Osteocyte (in vitro differentiated cells): ENCODE measurements around the gene TRIM32. TPM values are rescaled to one million over a fixed set of nuclear protein-coding genes. Genes with fewer than 3 reads are reported as not detected.
"Not testable (repeated sequence)": the region's sequence is repeated elsewhere in the genome, so short reads cannot be mapped to it uniquely, and the experiment has no call there.

ENCODE experiments used
- DNase-seq: peaks from one replicate; pipeline ENCODE4 v3.0.0; 2021; ENCODE audit warnings: mixed read lengths; ENCODE audit not compliant: unreplicated experiment; ENCODE audit errors: extremely low spot score
- H3K27ac Mint-ChIP-seq: one replicate; pipeline ENCODE4 v1.8.0; 2021; ENCODE audit warnings: mild to moderate bottlenecking, mixed read lengths; ENCODE audit not compliant: unreplicated experiment
- H3K27me3 Mint-ChIP-seq: one replicate; pipeline ENCODE4 v1.8.0; 2021; ENCODE audit warnings: mixed read lengths; ENCODE audit not compliant: unreplicated experiment
- H3K36me3 Mint-ChIP-seq: one replicate; pipeline ENCODE4 v1.8.0; 2021; ENCODE audit warnings: mixed read lengths; ENCODE audit not compliant: unreplicated experiment
- H3K4me1 Mint-ChIP-seq: one replicate; pipeline ENCODE4 v1.8.0; 2021; ENCODE audit warnings: mixed read lengths; ENCODE audit not compliant: unreplicated experiment
- H3K4me3 Mint-ChIP-seq: one replicate; pipeline ENCODE4 v1.8.0; 2021; ENCODE audit warnings: mild to moderate bottlenecking, moderate library complexity, mixed read lengths; ENCODE audit not compliant: unreplicated experiment
- H3K9me3 Mint-ChIP-seq: one replicate; pipeline ENCODE4 v1.8.0; 2021; ENCODE audit warnings: mixed read lengths; ENCODE audit not compliant: unreplicated experiment
- CTCF ChIP-seq: fragments of 200-600 bp; sonication (generic); IDR thresholded peaks from 2 replicates; pipeline ENCODE4 v1.5.0; 2021; ENCODE audit warnings: antibody characterized with exemption, mild to moderate bottlenecking, moderate library complexity
- total RNA-seq: library from RNA; stranded (reverse); gene quantifications from 2 replicates; pipeline ENCODE4 v1.2.1, GENCODE V29; 2021

Gene TRIM32
- total RNA-seq, 1 donor from 2014 or later: 38.9 TPM

- Mint-ChIP-seq H3K4me1 (peaks cover 65% of the 10 kb centered on the region), H3K27me3 (no peaks in the 10 kb centered on the region), H3K27ac (peak overlapping the region; percentile 70), H3K9me3 (no peaks in the 10 kb centered on the region), H3K36me3 (peaks cover under 1% of the 10 kb centered on the region), H3K4me3 (peak overlapping the region; percentile 93)
- no peak for TF ChIP-seq CTCF
- DNase-seq: no peak
These were observed 1.8 kb downstream of the TRIM32 start for GRCh38 chr9:116688806-116689485.

- Mint-ChIP-seq H3K4me3 (no peak overlapping the region), H3K4me1 (peaks cover 68% of the 10 kb centered on the region)
These were observed 2.5 kb downstream of the TRIM32 start for GRCh38 chr9:116689486-116690032.

GRCh38 chr9:116690805-116691204 lies 3.7 kb downstream of the TRIM32 start:
- H3K9me3 Mint-ChIP-seq, DNase-seq, H3K36me3 Mint-ChIP-seq, H3K27ac Mint-ChIP-seq, H3K27me3 Mint-ChIP-seq, H3K4me3 Mint-ChIP-seq: not testable (repeated sequence)
- peaks cover 80% of the 10 kb centered on the region for H3K4me1 Mint-ChIP-seq

More at GRCh38 chr9:116689486-116690032, 2.5 kb downstream of the TRIM32 start:
- no peak for DNase-seq
- Mint-ChIP-seq H3K27me3 (no peaks in the 10 kb centered on the region), H3K27ac (peak overlapping the region; percentile 70), H3K9me3 (no peaks in the 10 kb centered on the region), H3K36me3 (peaks cover 2% of the 10 kb centered on the region)
- no peak for TF ChIP-seq CTCF

- DNase-seq: no peak
- no peak overlapping the region for H3K27ac Mint-ChIP-seq
- H3K4me3 Mint-ChIP-seq: no peak overlapping the region
- H3K4me1 Mint-ChIP-seq: peaks cover 82% of the 10 kb centered on the region
- no peaks in the 10 kb centered on the region for H3K27me3 Mint-ChIP-seq
- no peak for TF ChIP-seq CTCF
- no peaks in the 10 kb centered on the region for H3K9me3 Mint-ChIP-seq
- H3K36me3 Mint-ChIP-seq: peaks cover 4% of the 10 kb centered on the region
These were observed 4.5 kb downstream of the TRIM32 start for GRCh38 chr9:116691607-116692006.

- Mint-ChIP-seq H3K4me3 (no peak overlapping the region), H3K27me3 (no peaks in the 10 kb centered on the region), H3K4me1 (peaks cover 86% of the 10 kb centered on the region), H3K27ac (peak overlapping the region; percentile 63), H3K9me3 (no peaks in the 10 kb centered on the region), H3K36me3 (peaks cover 7% of the 10 kb centered on the region)
- no peak for TF ChIP-seq CTCF
- no peak for DNase-seq
These were observed 5.5 kb downstream of the TRIM32 start for GRCh38 chr9:116692616-116693015.
